GM12891 (cell line): ENCODE results near the gene KLK8.

Source experiments
- PAX5 ChIP-seq: IDR thresholded peaks from 2 replicates; pipeline ENCODE4 v1.6.1; 2011; ENCODE audit warnings: low read length, moderate library complexity, mild to moderate bottlenecking; ENCODE audit not compliant: insufficient read depth, severe bottlenecking
- POLR2A ChIP-seq: IDR thresholded peaks from 2 replicates; pipeline ENCODE4 v1.6.1; 2011; ENCODE audit warnings: low read depth, low read length, control low read depth
- POLR2AphosphoS5 ChIP-seq: IDR thresholded peaks from 2 replicates; pipeline ENCODE4 v1.6.1; 2011; ENCODE audit warnings: low read depth, low read length, control low read depth
- SPI1 ChIP-seq: IDR thresholded peaks from 2 replicates; pipeline ENCODE4 v1.6.1; 2011; ENCODE audit warnings: low read depth, low read length, control low read depth
- TAF1 ChIP-seq: IDR thresholded peaks from 2 replicates; pipeline ENCODE4 v1.6.1; 2011; ENCODE audit warnings: low read depth, low read length, control low read depth

GRCh38 chr19:51002542-51003311 lies 1.3 kb upstream of the KLK8 start:
- no peak for TF ChIP-seq POLR2A
- TF ChIP-seq POLR2AphosphoS5: no peak
- TF ChIP-seq TAF1: no peak
- TF ChIP-seq SPI1: no peak
- no peak for TF ChIP-seq PAX5
